GM18951 (cell line): Measurements from ENCODE around the gene GNAT3.

Experiments
- POLR2A ChIP-seq: IDR thresholded peaks from 4 replicates; pipeline ENCODE4 v1.6.1; 2011; ENCODE audit warnings: mild to moderate bottlenecking; ENCODE audit not compliant: insufficient read length, insufficient read depth; ENCODE audit errors: extremely low read depth
- in situ Hi-C: fragments of 300-500 bp; cut with MboI; formaldehyde crosslinking; loops from one replicate; pipeline ENCODE4 v1.12.0; 2022; ENCODE audit warnings: low sequenced_read_pairs, mixed read lengths, inconsistent platforms; ENCODE audit not compliant: unreplicated experiment

Gene GNAT3

GRCh38 chr7:80493121-80493849 lies 18.6 kb downstream of the GNAT3 start:
- in situ Hi-C loops = no loop called here
- TF ChIP-seq POLR2A = no peak

- no peak for TF ChIP-seq POLR2A
- in situ Hi-C loops = no loop called here
These were observed 20.4 kb downstream of the GNAT3 start for GRCh38 chr7:80491462-80491861.

GRCh38 chr7:80488851-80489370 lies 23.0 kb downstream of the GNAT3 start:
- in situ Hi-C loops = no loop called here
- no peak for TF ChIP-seq POLR2A

GRCh38 chr7:80488406-80488805 lies 23.5 kb downstream of the GNAT3 start:
- TF ChIP-seq POLR2A = no peak
- in situ Hi-C loops = no loop called here

GRCh38 chr7:80485721-80486120 lies 26.1 kb downstream of the GNAT3 start:
- in situ Hi-C loops = no loop called here
- TF ChIP-seq POLR2A = no peak

GRCh38 chr7:80482950-80483349 lies 28.9 kb downstream of the GNAT3 start:
- TF ChIP-seq POLR2A = no peak
- in situ Hi-C loops = no loop called here

- in situ Hi-C loops = no loop called here
- no peak for TF ChIP-seq POLR2A
These were observed 30.5 kb downstream of the GNAT3 start for GRCh38 chr7:80481196-80481884.

- no peak for TF ChIP-seq POLR2A
- in situ Hi-C loops = no loop called here
These were observed 31.3 kb downstream of the GNAT3 start for GRCh38 chr7:80480566-80480965.

- no peak for TF ChIP-seq POLR2A
- in situ Hi-C loops = no loop called here
These were observed 33.2 kb downstream of the GNAT3 start for GRCh38 chr7:80478683-80479082.

GRCh38 chr7:80476035-80476434 lies 35.8 kb downstream of the GNAT3 start:
- in situ Hi-C loops = no loop called here
- no peak for TF ChIP-seq POLR2A

- in situ Hi-C loops = no loop called here
- TF ChIP-seq POLR2A = no peak
These were observed 36.5 kb downstream of the GNAT3 start for GRCh38 chr7:80475383-80475782.

GRCh38 chr7:80473751-80474150 lies 38.1 kb downstream of the GNAT3 start:
- in situ Hi-C loops = no loop called here
- TF ChIP-seq POLR2A = no peak

- TF ChIP-seq POLR2A = no peak
- in situ Hi-C loops = no loop called here
These were observed 39.2 kb downstream of the GNAT3 start for GRCh38 chr7:80472491-80473200.
